Ascending aorta (tissue), 2 donors: Measurements from ENCODE around the gene CCDC180. TPM values are rescaled to one million over a fixed set of nuclear protein-coding genes. Genes with fewer than 3 reads are reported as not detected.

ENCODE experiments used
- DNase-seq, 2 donors: peaks; one replicate each; pipeline ENCODE4 v3.0.0-alpha.2; 2019; ENCODE audit warnings: low spot score in 2 of 2
- H3K27ac ChIP-seq, 2 donors: fragments of 200-600 bp; sonication (generic); one replicate each; pipeline ENCODE4 v1.5.1; 2016 to 2017; ENCODE audit warnings: mild to moderate bottlenecking in 1 of 2
- H3K27me3 ChIP-seq: fragments of 200-600 bp; sonication (generic); one replicate; pipeline ENCODE4 v1.5.1; 2017
- H3K36me3 ChIP-seq, 2 donors: fragments of 200-600 bp; sonication (generic); one replicate each; pipeline ENCODE4 v1.5.1; 2016
- H3K4me1 ChIP-seq, 2 donors: fragments of 200-600 bp; sonication (generic); one replicate each; pipeline ENCODE4 v1.5.1; 2016 to 2017; ENCODE audit warnings: mild to moderate bottlenecking in 1 of 2
- H3K4me3 ChIP-seq, 2 donors: fragments of 200-600 bp; sonication (generic); one replicate each; pipeline ENCODE4 v1.5.1; 2016 to 2017; ENCODE audit warnings: mild to moderate bottlenecking in 1 of 2
- H3K9me3 ChIP-seq, 2 donors: fragments of 200-600 bp; sonication (generic); one replicate each; pipeline ENCODE4 v1.5.1; 2016
- CTCF ChIP-seq, 3 experiments: fragments of 200-600 bp in 2 of 3; fragments of 450-650 bp in 1 of 3; sonication (generic) in 2 of 3; IDR thresholded peaks; one replicate each; pipeline ENCODE4 v1.5.1; 2016 to 2019; ENCODE audit warnings: antibody characterized with exemption in 3 of 3, mild to moderate bottlenecking in 1 of 3, moderate library complexity in 1 of 3
- intact Hi-C: fragments of 100-400 bp; cut with DNase I; formaldehyde crosslinking; loops from one replicate; pipeline ENCODE4 v1.15.1; 2023
- total RNA-seq: library from RNA; depleted of rRNA; stranded (reverse); fragments of >200 nt; gene quantifications from one replicate; pipeline ENCODE4 v1.1.0, GENCODE V29; 2016

Gene CCDC180
- total RNA-seq, 1 donor from 2014 or later: 4.8 TPM

GRCh38 chr9:97277953-97278352 lies 29.5 kb upstream of the CCDC180 start:
- H3K4me3 ChIP-seq: no peak overlapping the region
- peaks cover 29 to 32% of the 10 kb centered on the region in 2 donors for H3K36me3 ChIP-seq
- H3K27ac ChIP-seq: no peak overlapping the region
- intact Hi-C loops: no loop called here
- H3K4me1 ChIP-seq: no peaks in the 10 kb centered on the region
- DNase-seq: no peak
- H3K9me3 ChIP-seq: no peaks in the 10 kb centered on the region
- H3K27me3 ChIP-seq: no peaks in the 10 kb centered on the region
- no peak for TF ChIP-seq CTCF (IDR thresholded peaks at IDR 0.05)

- no peak for TF ChIP-seq CTCF (IDR thresholded peaks at IDR 0.05)
- Histone ChIP-seq H3K27me3 (no peaks in the 10 kb centered on the region), H3K9me3 (peaks cover 0 to 9% of the 10 kb centered on the region in 2 donors), H3K4me1 (no peaks in the 10 kb centered on the region), H3K4me3 (no peak overlapping the region), H3K36me3 (peaks cover 36 to 53% of the 10 kb centered on the region in 2 donors), H3K27ac (no peak overlapping the region)
- no peak for DNase-seq
- intact Hi-C loops: no loop called here
Observed at GRCh38 chr9:97280755-97281330, 26.6 kb upstream of the CCDC180 start.

- Histone ChIP-seq H3K36me3 (peaks cover 31 to 54% of the 10 kb centered on the region in 2 donors), H3K27me3 (no peaks in the 10 kb centered on the region), H3K4me1 (no peaks in the 10 kb centered on the region), H3K9me3 (peaks cover 0 to 9% of the 10 kb centered on the region in 2 donors), H3K27ac (no peak overlapping the region), H3K4me3 (no peak overlapping the region)
- no peak for TF ChIP-seq CTCF (IDR thresholded peaks at IDR 0.05)
- intact Hi-C loops: no loop called here
- DNase-seq: no peak
Observed at GRCh38 chr9:97283768-97284167, 23.7 kb upstream of the CCDC180 start.

GRCh38 chr9:97284798-97285197 lies 22.7 kb upstream of the CCDC180 start:
- no peak for DNase-seq
- peaks cover 0 to 9% of the 10 kb centered on the region in 2 donors for H3K9me3 ChIP-seq
- no peak for TF ChIP-seq CTCF (IDR thresholded peaks at IDR 0.05)
- H3K4me1 ChIP-seq: no peaks in the 10 kb centered on the region
- H3K36me3 ChIP-seq: peaks cover 30 to 58% of the 10 kb centered on the region in 2 donors
- intact Hi-C loops: no loop called here
- no peak overlapping the region for H3K27ac ChIP-seq
- H3K4me3 ChIP-seq: no peak overlapping the region
- no peaks in the 10 kb centered on the region for H3K27me3 ChIP-seq

GRCh38 chr9:97292200-97292599 lies 15.3 kb upstream of the CCDC180 start:
- H3K9me3 ChIP-seq: peaks cover under 1 to 2% of the 10 kb centered on the region in 2 donors
- no peak for DNase-seq

More at GRCh38 chr9:97292200-97292599, 15.3 kb upstream of the CCDC180 start:
- H3K27me3 ChIP-seq: no peaks in the 10 kb centered on the region
- intact Hi-C loops: no loop called here
- no peak overlapping the region for H3K27ac ChIP-seq
- TF ChIP-seq CTCF (IDR thresholded peaks at IDR 0.05): no peak
- peaks cover 35 to 47% of the 10 kb centered on the region in 2 donors for H3K36me3 ChIP-seq
- H3K4me1 ChIP-seq: no peaks in the 10 kb centered on the region
- no peak overlapping the region for H3K4me3 ChIP-seq
